GM12865 (cell line): ENCODE measurements around the gene SESN1.

Experiments used
- DNase-seq: peaks from one replicate; pipeline ENCODE4 v3.0.0; 2010; ENCODE audit warnings: low read depth
- H3K4me3 ChIP-seq: 2 replicates; pipeline ENCODE4 v1.5.1; 2011; ENCODE audit warnings: mild to moderate bottlenecking, low read depth, low read length, control low read depth
- TF ChIP-seq, protein P1 (sequence below): IDR thresholded peaks from 2 replicates; pipeline ENCODE4 v1.5.1; 2011; ENCODE audit warnings: low read length, control low read depth, low read depth, inconsistent platforms; ENCODE audit not compliant: insufficient read depth; ENCODE audit errors: missing control alignments

The SESN1 gene

DNA sequence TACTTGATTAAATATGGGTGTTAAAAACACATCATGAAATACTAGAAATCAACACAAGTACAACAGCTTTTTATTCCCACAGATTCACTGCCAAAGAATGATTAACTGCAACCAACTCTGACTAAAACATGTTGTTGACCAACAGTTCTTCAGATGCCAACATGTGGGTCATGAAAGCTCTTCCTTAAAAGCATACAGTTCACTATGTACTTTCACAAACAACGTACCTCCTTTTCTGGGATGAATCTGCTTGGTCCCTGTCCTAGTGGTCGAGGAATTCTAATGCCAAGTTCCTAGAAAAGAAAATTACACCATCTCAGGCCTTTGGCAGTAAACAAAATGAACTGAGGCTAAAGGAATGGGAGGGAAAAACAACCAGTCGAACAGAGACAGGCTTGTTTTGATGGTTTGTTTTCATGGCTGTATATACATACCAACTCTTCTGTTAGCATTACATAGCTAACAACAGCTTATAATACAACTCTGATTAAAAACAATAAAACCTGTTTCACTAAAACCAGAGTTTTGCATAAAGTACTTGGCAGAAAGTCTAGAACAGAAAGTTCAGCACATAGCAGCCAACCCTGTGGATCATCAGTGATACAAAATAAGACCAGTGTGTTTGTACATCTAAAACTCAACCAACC, 92.5 kb downstream of the SESN1 start:
- no peak overlapping the region for H3K4me3 ChIP-seq
- peak; percentile 1 for DNase-seq
- TF ChIP-seq, protein P1, sequence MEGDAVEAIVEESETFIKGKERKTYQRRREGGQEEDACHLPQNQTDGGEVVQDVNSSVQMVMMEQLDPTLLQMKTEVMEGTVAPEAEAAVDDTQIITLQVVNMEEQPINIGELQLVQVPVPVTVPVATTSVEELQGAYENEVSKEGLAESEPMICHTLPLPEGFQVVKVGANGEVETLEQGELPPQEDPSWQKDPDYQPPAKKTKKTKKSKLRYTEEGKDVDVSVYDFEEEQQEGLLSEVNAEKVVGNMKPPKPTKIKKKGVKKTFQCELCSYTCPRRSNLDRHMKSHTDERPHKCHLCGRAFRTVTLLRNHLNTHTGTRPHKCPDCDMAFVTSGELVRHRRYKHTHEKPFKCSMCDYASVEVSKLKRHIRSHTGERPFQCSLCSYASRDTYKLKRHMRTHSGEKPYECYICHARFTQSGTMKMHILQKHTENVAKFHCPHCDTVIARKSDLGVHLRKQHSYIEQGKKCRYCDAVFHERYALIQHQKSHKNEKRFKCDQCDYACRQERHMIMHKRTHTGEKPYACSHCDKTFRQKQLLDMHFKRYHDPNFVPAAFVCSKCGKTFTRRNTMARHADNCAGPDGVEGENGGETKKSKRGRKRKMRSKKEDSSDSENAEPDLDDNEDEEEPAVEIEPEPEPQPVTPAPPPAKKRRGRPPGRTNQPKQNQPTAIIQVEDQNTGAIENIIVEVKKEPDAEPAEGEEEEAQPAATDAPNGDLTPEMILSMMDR, result no peak

DNA sequence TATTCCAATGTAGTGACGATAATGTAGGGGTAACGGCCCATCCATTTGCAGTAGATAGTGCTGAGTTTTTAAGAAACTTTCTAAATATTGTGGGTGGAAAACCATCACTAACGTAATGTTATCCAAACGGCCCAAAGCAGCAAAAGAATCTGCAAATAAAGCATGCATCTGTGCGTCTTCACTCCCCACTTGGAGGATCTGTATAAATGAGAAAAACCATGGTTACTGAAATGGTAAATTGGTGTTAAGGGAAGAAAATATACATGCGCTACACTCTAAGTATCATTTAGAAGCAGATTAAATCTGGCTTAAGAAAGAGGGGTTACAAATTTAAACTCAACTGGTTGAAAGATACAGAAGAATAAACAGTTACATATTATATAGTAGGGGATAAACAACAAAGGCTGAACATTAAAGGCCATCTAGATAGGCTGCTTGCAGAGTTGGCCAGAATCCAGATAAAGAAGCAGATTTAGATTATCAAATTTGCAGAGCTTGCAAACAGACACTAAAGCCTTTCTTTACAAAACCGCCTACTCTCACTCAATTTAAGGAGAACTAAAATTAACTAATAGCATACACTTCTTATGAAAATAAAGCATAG, 93.3 kb downstream of the SESN1 start:
- TF ChIP-seq, protein P1, result no peak
- H3K4me3 ChIP-seq, result no peak overlapping the region
- no peak for DNase-seq

DNA sequence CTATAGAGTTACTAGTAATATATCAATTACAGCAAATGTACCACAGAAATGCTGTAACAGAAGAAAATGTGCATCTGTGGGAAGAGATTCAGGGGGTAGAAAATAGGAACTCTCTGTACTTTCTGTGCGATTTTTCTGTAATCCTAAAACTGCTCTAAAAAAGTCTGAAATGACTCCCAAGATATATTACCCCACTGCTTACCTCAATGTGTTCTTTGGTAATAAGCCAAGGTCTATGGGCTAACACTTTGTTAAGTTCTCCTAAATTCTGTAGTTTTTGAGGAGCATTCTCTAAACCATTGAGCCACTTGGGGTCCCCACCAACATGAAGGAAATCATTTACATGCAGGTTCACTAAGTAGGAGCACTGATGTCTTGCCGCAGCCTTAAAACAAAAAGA, 94.4 kb downstream of the SESN1 start:
- H3K4me3 ChIP-seq, result no peak overlapping the region
- TF ChIP-seq, protein P1, result no peak
- no peak for DNase-seq

DNA sequence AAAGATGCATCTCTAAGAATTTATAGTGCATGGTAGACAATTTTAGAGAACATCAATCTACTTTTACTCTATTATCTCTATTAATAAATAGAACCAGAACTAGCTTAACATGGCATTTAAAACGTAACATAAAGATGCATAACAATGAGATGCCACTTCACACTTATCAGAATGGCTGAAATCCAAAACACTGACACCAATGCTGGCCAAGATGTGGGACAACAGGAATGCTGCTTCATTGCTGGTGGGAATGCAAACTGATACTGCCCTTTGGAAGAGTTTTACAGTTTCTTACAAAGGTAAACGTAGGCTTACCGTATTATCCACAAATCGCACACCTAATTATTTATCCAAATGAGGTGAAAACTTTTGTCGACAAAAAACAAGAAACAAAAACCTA, 95.2 kb downstream of the SESN1 start:
- H3K4me3 ChIP-seq, result no peak overlapping the region
- DNase-seq, result no peak
- TF ChIP-seq, protein P1, result no peak

DNA sequence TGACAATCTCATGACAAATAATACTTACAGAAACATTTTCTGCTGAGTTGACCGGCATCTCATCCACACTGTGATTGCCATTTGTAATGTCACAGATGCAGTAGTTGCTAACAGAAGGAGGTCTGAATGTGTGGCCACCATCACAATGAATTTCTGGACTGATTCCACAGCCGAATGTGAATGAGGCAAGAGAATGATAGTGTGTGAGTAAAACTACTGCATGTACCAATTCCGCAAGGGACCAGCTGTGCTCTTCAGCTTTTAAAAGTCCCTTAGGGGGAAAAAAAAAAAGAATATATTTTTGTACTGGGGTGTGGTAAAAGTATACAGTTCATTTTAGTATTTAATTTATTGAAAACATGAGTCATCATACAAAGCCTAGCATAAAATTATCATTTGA, 96.2 kb downstream of the SESN1 start:
- no peak overlapping the region for H3K4me3 ChIP-seq
- DNase-seq, result no peak
- TF ChIP-seq, protein P1, result no peak

DNA sequence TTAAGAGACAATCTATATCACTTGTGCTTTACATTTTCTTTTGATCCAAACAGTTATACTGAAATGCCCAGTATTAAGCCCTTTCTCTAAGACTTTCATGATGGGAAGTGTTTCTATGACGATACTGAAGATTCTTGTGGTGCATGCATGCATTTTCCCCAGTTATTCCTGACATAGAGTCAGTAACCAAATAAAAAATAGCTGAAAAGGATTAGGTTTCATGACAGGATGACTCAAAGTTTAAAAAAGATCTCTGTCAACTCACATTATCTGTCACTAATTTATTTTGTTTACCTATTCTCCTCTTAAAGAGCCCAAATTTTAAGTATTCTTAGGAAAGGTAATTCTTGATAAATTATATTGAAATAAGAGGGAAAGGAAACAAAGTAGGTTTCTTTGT, 98.4 kb downstream of the SESN1 start:
- DNase-seq, result no peak
- H3K4me3 ChIP-seq, result no peak overlapping the region
- TF ChIP-seq, protein P1, result no peak

DNA sequence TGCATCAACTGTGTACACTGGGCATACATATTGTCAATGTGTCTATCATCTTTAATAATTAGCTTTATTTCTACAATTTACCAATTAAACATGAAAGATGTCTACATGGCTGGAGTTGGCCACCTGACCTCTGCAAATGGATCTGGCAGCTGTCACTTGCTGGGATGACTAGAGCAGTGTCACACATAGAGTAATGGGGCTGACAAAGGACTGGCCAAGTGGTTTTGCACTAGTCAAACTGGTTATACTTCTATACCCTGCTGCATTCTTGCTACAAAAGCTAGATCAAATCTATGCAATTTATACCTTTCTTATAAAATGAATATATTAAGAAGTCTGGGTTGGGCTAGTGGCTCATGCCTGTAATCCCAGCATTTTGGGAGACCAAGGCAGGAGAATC, 99.3 kb downstream of the SESN1 start:
- TF ChIP-seq, protein P1, result no peak
- H3K4me3 ChIP-seq, result no peak overlapping the region

More for the DNA sequence above, 99.3 kb downstream of the SESN1 start:
- DNase-seq, result no peak
